Neural progenitor cell (in vitro differentiated cells): ENCODE data around the gene PPP1R16B. TPM values are rescaled to one million over a fixed set of nuclear protein-coding genes. Genes with fewer than 3 reads are reported as not detected.

ENCODE experiments used
- DNase-seq: peaks from one replicate; pipeline ENCODE4 v3.0.0-alpha.2; 2016; ENCODE audit warnings: low spot score
- H2AFZ ChIP-seq: fragments of 200-600 bp; sonication (generic); replicated peaks from 2 replicates; pipeline ENCODE4 v1.6.1; 2016; ENCODE audit warnings: antibody characterized with exemption
- H3F3A ChIP-seq: fragments of 200-600 bp; sonication (generic); 2 replicates; pipeline ENCODE4 v1.6.1; 2016; ENCODE audit warnings: antibody characterized with exemption, low read depth
- H3K27ac ChIP-seq: fragments of 200-600 bp; sonication (generic); 2 replicates; pipeline ENCODE4 v1.5.1; 2016; ENCODE audit warnings: mild to moderate bottlenecking
- H3K27me3 ChIP-seq: fragments of 200-600 bp; sonication (generic); 2 replicates; pipeline ENCODE4 v1.6.1; 2016; ENCODE audit warnings: mild to moderate bottlenecking, moderate library complexity
- H3K36me3 ChIP-seq: fragments of 200-600 bp; sonication (generic); 2 replicates; pipeline ENCODE4 v1.5.1; 2016
- H3K4me1 ChIP-seq: fragments of 200-600 bp; sonication (generic); 2 replicates; pipeline ENCODE4 v1.6.1; 2016; ENCODE audit warnings: mixed run types
- H3K4me2 ChIP-seq: fragments of 200-600 bp; sonication (generic); 2 replicates; pipeline ENCODE4 v1.6.1; 2016
- H3K4me3 ChIP-seq: fragments of 200-600 bp; sonication (generic); 2 replicates; pipeline ENCODE4 v1.5.1; 2016
- H3K79me2 ChIP-seq: fragments of 200-600 bp; sonication (generic); 2 replicates; pipeline ENCODE4 v1.6.1; 2016; ENCODE audit warnings: low read depth
- H3K9ac ChIP-seq: fragments of 200-600 bp; sonication (generic); 2 replicates; pipeline ENCODE4 v1.6.1; 2016
- H3K9me3 ChIP-seq: fragments of 200-600 bp; sonication (generic); 2 replicates; pipeline ENCODE4 v1.5.1; 2016; ENCODE audit warnings: low read depth
- H4K20me1 ChIP-seq: fragments of 200-600 bp; sonication (generic); 2 replicates; pipeline ENCODE4 v1.6.1; 2016; ENCODE audit warnings: low read depth
- H3K27ac Mint-ChIP-seq: 3 replicates; pipeline ENCODE4 v1.8.0; 2021; ENCODE audit warnings: mixed read lengths
- H3K27me3 Mint-ChIP-seq: 2 replicates; pipeline ENCODE4 v1.8.0; 2022; ENCODE audit warnings: low read depth, mild to moderate bottlenecking, inconsistent platforms, moderate library complexity, mixed read lengths; ENCODE audit not compliant: insufficient read depth
- H3K36me3 Mint-ChIP-seq: 3 replicates; pipeline ENCODE4 v1.8.0; 2021; ENCODE audit warnings: mixed read lengths
- H3K4me1 Mint-ChIP-seq: 3 replicates; pipeline ENCODE4 v1.8.0; 2021; ENCODE audit warnings: mixed read lengths
- H3K4me3 Mint-ChIP-seq: 3 replicates; pipeline ENCODE4 v1.8.0; 2021; ENCODE audit warnings: mild to moderate bottlenecking, moderate library complexity, mixed read lengths
- H3K9me3 Mint-ChIP-seq: 3 replicates; pipeline ENCODE4 v1.8.0; 2020; ENCODE audit warnings: mixed read lengths
- EZH2 ChIP-seq: fragments of 200-600 bp; sonication (generic); IDR thresholded peaks from 2 replicates; pipeline ENCODE4 v1.6.1; 2017; ENCODE audit warnings: antibody characterized with exemption, mild to moderate bottlenecking, moderate library complexity
- EZH2phosphoT487 ChIP-seq: fragments of 200-600 bp; sonication (generic); IDR thresholded peaks from 2 replicates; pipeline ENCODE4 v1.6.1; 2017; ENCODE audit warnings: antibody characterized with exemption
- small RNA-seq: library from RNA; depleted of rRNA; stranded (forward); fragments of <200 nt; gene quantifications from one replicate; pipeline ENCODE3, GENCODE V24; 2015
- total RNA-seq: library from RNA; depleted of rRNA; stranded (reverse); fragments of >200 nt; gene quantifications from 2 replicates; pipeline ENCODE4 v1.2.3, GENCODE V29; 2015; ENCODE audit warnings: low replicate concordance
- TF ChIP-seq, protein P1 (sequence below): fragments of 200-600 bp; sonication (generic); IDR thresholded peaks from 2 replicates; pipeline ENCODE4 v1.5.1; 2017; ENCODE audit warnings: antibody characterized with exemption, mild to moderate bottlenecking

Gene PPP1R16B
- total RNA-seq, 1 donor from 2014 or later, result 0.95 TPM

DNA sequence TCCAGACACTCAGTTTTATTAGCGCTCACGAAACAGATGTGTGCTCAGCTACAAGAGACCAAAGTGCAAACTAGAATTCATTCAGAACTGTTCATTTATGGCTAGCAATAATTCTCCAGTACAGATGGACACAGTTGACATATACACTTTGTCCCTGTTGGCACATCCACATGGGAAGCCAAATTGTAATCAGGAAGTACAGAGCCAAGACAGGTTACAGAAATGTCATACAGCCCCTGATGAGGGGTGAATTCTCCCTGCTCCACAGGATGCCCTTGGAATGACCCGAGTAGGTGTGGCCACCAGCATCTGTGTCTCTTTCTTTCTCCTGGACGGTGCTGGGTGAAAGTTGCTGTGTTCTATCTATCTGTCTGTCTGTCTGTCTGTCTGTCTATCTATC, 164.2 kb downstream of the PPP1R16B start:
- Histone ChIP-seq H3F3A (no peaks in the 10 kb centered on the region), H3K9me3 (no peaks in the 10 kb centered on the region), H3K27me3 (no peaks in the 10 kb centered on the region), H3K4me1 (no peaks in the 10 kb centered on the region), H3K4me3 (no peak overlapping the region), H2AFZ (no peak overlapping the region), H4K20me1 (peaks cover 15% of the 10 kb centered on the region), H3K27ac (no peak overlapping the region), H3K36me3 (peaks cover 11% of the 10 kb centered on the region), H3K9ac (no peak overlapping the region), H3K4me2 (no peak overlapping the region), H3K79me2 (peaks cover 40% of the 10 kb centered on the region)
- H3K4me1 Mint-ChIP-seq, result peaks cover 8% of the 10 kb centered on the region
- no peak overlapping the region for H3K27ac Mint-ChIP-seq
- no peaks in the 10 kb centered on the region for H3K27me3 Mint-ChIP-seq
- H3K36me3 Mint-ChIP-seq, result peaks cover 11% of the 10 kb centered on the region
- no peak overlapping the region for H3K4me3 Mint-ChIP-seq
- no peak for TF ChIP-seq EZH2
- no peak for TF ChIP-seq EZH2phosphoT487
- TF ChIP-seq, protein P1, sequence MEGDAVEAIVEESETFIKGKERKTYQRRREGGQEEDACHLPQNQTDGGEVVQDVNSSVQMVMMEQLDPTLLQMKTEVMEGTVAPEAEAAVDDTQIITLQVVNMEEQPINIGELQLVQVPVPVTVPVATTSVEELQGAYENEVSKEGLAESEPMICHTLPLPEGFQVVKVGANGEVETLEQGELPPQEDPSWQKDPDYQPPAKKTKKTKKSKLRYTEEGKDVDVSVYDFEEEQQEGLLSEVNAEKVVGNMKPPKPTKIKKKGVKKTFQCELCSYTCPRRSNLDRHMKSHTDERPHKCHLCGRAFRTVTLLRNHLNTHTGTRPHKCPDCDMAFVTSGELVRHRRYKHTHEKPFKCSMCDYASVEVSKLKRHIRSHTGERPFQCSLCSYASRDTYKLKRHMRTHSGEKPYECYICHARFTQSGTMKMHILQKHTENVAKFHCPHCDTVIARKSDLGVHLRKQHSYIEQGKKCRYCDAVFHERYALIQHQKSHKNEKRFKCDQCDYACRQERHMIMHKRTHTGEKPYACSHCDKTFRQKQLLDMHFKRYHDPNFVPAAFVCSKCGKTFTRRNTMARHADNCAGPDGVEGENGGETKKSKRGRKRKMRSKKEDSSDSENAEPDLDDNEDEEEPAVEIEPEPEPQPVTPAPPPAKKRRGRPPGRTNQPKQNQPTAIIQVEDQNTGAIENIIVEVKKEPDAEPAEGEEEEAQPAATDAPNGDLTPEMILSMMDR, result no peak
- no peaks in the 10 kb centered on the region for H3K9me3 Mint-ChIP-seq
- DNase-seq, result no peak

DNA sequence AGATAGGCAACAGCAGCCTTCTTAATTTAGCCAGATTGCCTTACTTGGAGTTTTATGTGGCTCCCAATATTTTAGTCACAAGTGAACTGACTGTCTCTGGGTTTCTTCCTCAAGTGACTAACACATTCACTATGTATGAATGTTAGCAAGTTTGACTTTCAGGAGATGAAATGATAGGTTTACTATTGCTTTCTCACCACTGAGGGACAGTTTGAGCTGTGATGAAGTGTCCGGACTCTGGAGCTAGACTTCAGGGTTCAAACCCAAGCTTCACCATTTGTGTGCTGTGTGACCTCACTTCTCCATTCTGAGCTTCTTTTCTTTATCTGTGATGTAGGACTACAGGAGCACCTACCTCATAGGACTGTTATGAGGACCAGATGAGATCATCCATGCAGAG, 164.8 kb downstream of the PPP1R16B start:
- Histone ChIP-seq H3K9me3 (no peaks in the 10 kb centered on the region), H4K20me1 (peaks cover 15% of the 10 kb centered on the region), H3K27ac (no peak overlapping the region), H3K27me3 (no peaks in the 10 kb centered on the region), H3K36me3 (peaks cover 11% of the 10 kb centered on the region), H3K4me2 (no peak overlapping the region), H3K4me1 (no peaks in the 10 kb centered on the region), H3K79me2 (peaks cover 34% of the 10 kb centered on the region), H3K4me3 (no peak overlapping the region), H3K9ac (no peak overlapping the region), H2AFZ (no peak overlapping the region), H3F3A (no peaks in the 10 kb centered on the region)
- H3K9me3 Mint-ChIP-seq, result no peaks in the 10 kb centered on the region
- H3K4me3 Mint-ChIP-seq, result no peak overlapping the region
- no peaks in the 10 kb centered on the region for H3K27me3 Mint-ChIP-seq
- TF ChIP-seq, protein P1, result no peak
- no peak for TF ChIP-seq EZH2phosphoT487
- no peak for TF ChIP-seq EZH2
- no peak overlapping the region for H3K27ac Mint-ChIP-seq
- peaks cover 10% of the 10 kb centered on the region for H3K36me3 Mint-ChIP-seq
- H3K4me1 Mint-ChIP-seq, result peaks cover 8% of the 10 kb centered on the region
- no peak for DNase-seq

Small RNA genes lying within 50 kb of the gene (small RNA-seq; reads per million reads assigned to genes)
- gene AL023803.1, result not detected

Other genes with a start within 250 kb of the PPP1R16B start
- not detected in 2 replicates for gene ADIG, start 224.5 kb upstream of the PPP1R16B start, total RNA-seq
- gene ARHGAP40, start 203.9 kb upstream of the PPP1R16B start, total RNA-seq, result not detected in 2 replicates
- gene SLC32A1, start 81.2 kb upstream of the PPP1R16B start, total RNA-seq, result 0.04 and 0.37 TPM in 2 replicates
- 9.2 and 14.9 TPM in 2 replicates for gene ACTR5, start 57.2 kb upstream of the PPP1R16B start, total RNA-seq
- 73.9 and 76.7 TPM in 2 replicates for gene FAM83D, start 120.7 kb downstream of the PPP1R16B start, total RNA-seq
- 22.0 and 22.5 TPM in 2 replicates for gene DHX35, start 156.6 kb downstream of the PPP1R16B start, total RNA-seq